Nephron (organoid): Measurements from ENCODE around the gene BCAS1.

Source experiments
- H3K27ac Mint-ChIP-seq, 3 experiments: 2 replicates each; pipeline ENCODE4 v1.8.0; 2020; ENCODE audit warnings: mixed read lengths in 3 of 3, mild to moderate bottlenecking in 2 of 3, moderate library complexity in 1 of 3
- H3K27me3 Mint-ChIP-seq: 2 replicates; pipeline ENCODE4 v1.8.0; 2021; ENCODE audit warnings: low read depth, mild to moderate bottlenecking, moderate library complexity, mixed read lengths
- H3K36me3 Mint-ChIP-seq: 2 replicates; pipeline ENCODE4 v1.8.0; 2020; ENCODE audit warnings: low read depth, mixed read lengths
- H3K4me1 Mint-ChIP-seq: 2 replicates; pipeline ENCODE4 v1.8.0; 2020; ENCODE audit warnings: mixed read lengths
- H3K4me3 Mint-ChIP-seq, 3 experiments: 2 replicates each; pipeline ENCODE4 v1.8.0; 2020; ENCODE audit warnings: mild to moderate bottlenecking in 3 of 3, mixed read lengths in 3 of 3, moderate library complexity in 2 of 3
- H3K9me3 Mint-ChIP-seq: 2 replicates; pipeline ENCODE4 v1.8.0; 2020; ENCODE audit warnings: mixed read lengths
- CTCF ChIP-seq, 3 experiments: fragments of 200-600 bp; sonication (generic); IDR thresholded peaks; one replicate each; pipeline ENCODE4 v1.5.0; 2021; ENCODE audit warnings: antibody characterized with exemption in 3 of 3; ENCODE audit not compliant: unreplicated experiment in 3 of 3

Gene BCAS1

GRCh38 chr20:53940360-53940702 is 130.1 kb downstream of the BCAS1 start:
- no peaks in the 10 kb centered on the region for H3K27me3 Mint-ChIP-seq
- H3K9me3 Mint-ChIP-seq, result no peaks in the 10 kb centered on the region
- no peaks in the 10 kb centered on the region for H3K36me3 Mint-ChIP-seq

GRCh38 chr20:53939572-53940359 is 130.6 kb downstream of the BCAS1 start:
- Mint-ChIP-seq H3K4me1 (peaks cover 55% of the 10 kb centered on the region), H3K27ac (peak overlapping the region; percentile 42 to 74 (median 51)), H3K27me3 (no peaks in the 10 kb centered on the region), H3K9me3 (no peaks in the 10 kb centered on the region), H3K4me3 (peak overlapping the region; percentile 13 to 42 (median 16)), H3K36me3 (no peaks in the 10 kb centered on the region)
- peak; percentile 50 to 66 (median 53) for TF ChIP-seq CTCF (IDR thresholded peaks at IDR 0.05; ENCODE audit: unreplicated experiment in 3 of 3)

More at GRCh38 chr20:53940360-53940702, 130.1 kb downstream of the BCAS1 start:
- H3K27ac Mint-ChIP-seq, result peak overlapping the region; percentile 42 to 74 (median 51)
- TF ChIP-seq CTCF (IDR thresholded peaks at IDR 0.05; ENCODE audit: unreplicated experiment in 3 of 3), result no peak
- H3K4me3 Mint-ChIP-seq, result peak overlapping the region; percentile 13 to 42 (median 16)
- peaks cover 50% of the 10 kb centered on the region for H3K4me1 Mint-ChIP-seq

GRCh38 chr20:53939190-53939571 is 131.2 kb downstream of the BCAS1 start:
- Mint-ChIP-seq H3K27ac (peak overlapping the region; percentile 42 to 74 (median 51)), H3K9me3 (no peaks in the 10 kb centered on the region), H3K4me1 (peaks cover 61% of the 10 kb centered on the region), H3K4me3 (no peak overlapping the region), H3K27me3 (no peaks in the 10 kb centered on the region), H3K36me3 (no peaks in the 10 kb centered on the region)
- no peak for TF ChIP-seq CTCF (IDR thresholded peaks at IDR 0.05; ENCODE audit: unreplicated experiment in 3 of 3)

- no peaks in the 10 kb centered on the region for H3K36me3 Mint-ChIP-seq
- TF ChIP-seq CTCF (IDR thresholded peaks at IDR 0.05; ENCODE audit: unreplicated experiment in 3 of 3), result no peak
- H3K4me1 Mint-ChIP-seq, result peaks cover 59% of the 10 kb centered on the region
- H3K27ac Mint-ChIP-seq, result no peak overlapping the region
- H3K27me3 Mint-ChIP-seq, result no peaks in the 10 kb centered on the region
- no peak overlapping the region for H3K4me3 Mint-ChIP-seq
- no peaks in the 10 kb centered on the region for H3K9me3 Mint-ChIP-seq
Measured at GRCh38 chr20:53938739-53939138, 131.7 kb downstream of the BCAS1 start.

- peaks cover 54% of the 10 kb centered on the region for H3K4me1 Mint-ChIP-seq
- no peaks in the 10 kb centered on the region for H3K36me3 Mint-ChIP-seq
- no peak overlapping the region for H3K4me3 Mint-ChIP-seq
- H3K9me3 Mint-ChIP-seq, result no peaks in the 10 kb centered on the region
- TF ChIP-seq CTCF (IDR thresholded peaks at IDR 0.05; ENCODE audit: unreplicated experiment in 3 of 3), result no peak
- no peaks in the 10 kb centered on the region for H3K27me3 Mint-ChIP-seq
- H3K27ac Mint-ChIP-seq, result peak overlapping the region in 2 of 3 experiments; percentile 5 to 32
Measured at GRCh38 chr20:53937929-53938367, 132.4 kb downstream of the BCAS1 start.

- Mint-ChIP-seq H3K27me3 (no peaks in the 10 kb centered on the region), H3K27ac (peak overlapping the region in 1 of 3 experiments; percentile 5), H3K36me3 (no peaks in the 10 kb centered on the region)
Measured at GRCh38 chr20:53937339-53937741, 133.1 kb downstream of the BCAS1 start.

More at GRCh38 chr20:53937339-53937741, 133.1 kb downstream of the BCAS1 start:
- H3K9me3 Mint-ChIP-seq, result no peaks in the 10 kb centered on the region
- TF ChIP-seq CTCF (IDR thresholded peaks at IDR 0.05; ENCODE audit: unreplicated experiment in 3 of 3), result no peak
- H3K4me1 Mint-ChIP-seq, result peaks cover 53% of the 10 kb centered on the region
- no peak overlapping the region for H3K4me3 Mint-ChIP-seq
